HepG2 (cell line): ENCODE data around the gene CDX1. TPM values are rescaled to one million over a fixed set of nuclear protein-coding genes. Genes with fewer than 3 reads are reported as not detected.

Source experiments
- GATAD1 ChIP-seq: IDR thresholded peaks from 2 replicates; pipeline ENCODE4 v1.6.1; 2016; ENCODE audit warnings: missing genetic modification reagents, missing compliant biosample characterization
- HOXD1 ChIP-seq: sonication (generic); formaldehyde crosslinking; IDR thresholded peaks from 2 replicates; pipeline ENCODE4 v1.5.0; 2020; ENCODE audit warnings: missing genetic modification reagents
- RARG ChIP-seq: sonication (generic); formaldehyde crosslinking; IDR thresholded peaks from 2 replicates; pipeline ENCODE4 v1.4.0; 2020; ENCODE audit warnings: low read depth, mild to moderate bottlenecking, missing genetic modification reagents
- ZSCAN22 ChIP-seq: sonication (generic); formaldehyde crosslinking; IDR thresholded peaks from 2 replicates; pipeline ENCODE4 v1.4.0; 2020; ENCODE audit warnings: mild to moderate bottlenecking, missing genetic modification reagents
- polyA plus RNA-seq, 8 experiments: library from polyadenylated mRNA; depleted of rRNA in 3 of 8; stranded (reverse) in 7 of 8; unstranded in 1 of 8; fragments of >200 nt; fragmentation: Illumina TruSeq in 4 of 8; extraction: Trizol in 4 of 8; gene quantifications; 2 replicates each; pipeline versions ENCODE4 v1.2.1 to v1.2.3, GENCODE V29; 2011 to 2016; ENCODE audit warnings: low read depth in 4 of 8, missing spikeins in 1 of 8, mixed read lengths in 1 of 8; ENCODE audit not compliant: insufficient read depth in 1 of 8
- total RNA-seq, 5 experiments: library from RNA; depleted of rRNA; stranded (reverse); fragments of >200 nt; fragmentation: Illumina TruSeq; extraction: Trizol; gene quantifications; 2 replicates each; pipeline ENCODE4 v1.2.3, GENCODE V29; 2016; ENCODE audit warnings: low read depth in 1 of 5
- TF ChIP-seq, protein P1 (sequence below): sonication (generic); formaldehyde crosslinking; IDR thresholded peaks from 2 replicates; pipeline ENCODE4 v1.4.0; 2020; ENCODE audit warnings: missing genetic modification reagents
- TF ChIP-seq, protein P2 (sequence below): IDR thresholded peaks from 2 replicates; pipeline ENCODE4 v1.6.1; 2016; ENCODE audit warnings: low read depth, borderline replicate concordance
- TF ChIP-seq, protein P3 (sequence below): sonication (generic); formaldehyde crosslinking; IDR thresholded peaks from 2 replicates; pipeline ENCODE4 v1.4.0; 2020; ENCODE audit warnings: mild to moderate bottlenecking, missing genetic modification reagents, borderline replicate concordance
- TF ChIP-seq, protein P4 (sequence below): IDR thresholded peaks from 2 replicates; pipeline ENCODE4 v1.6.1; 2016; ENCODE audit warnings: mild to moderate bottlenecking, missing biosample characterization, missing genetic modification reagents
- TF ChIP-seq, protein P5 (sequence below): sonication (generic); formaldehyde crosslinking; IDR thresholded peaks from 2 replicates; pipeline ENCODE4 v1.4.0; 2020; ENCODE audit warnings: missing genetic modification reagents, mild to moderate bottlenecking, borderline replicate concordance
- TF ChIP-seq, protein P6 (sequence below): sonication (generic); formaldehyde crosslinking; IDR thresholded peaks from 2 replicates; pipeline ENCODE4 v1.4.0; 2020; ENCODE audit warnings: mild to moderate bottlenecking, missing genetic modification reagents
- TF ChIP-seq, protein P7 (sequence below): sonication (generic); formaldehyde crosslinking; IDR thresholded peaks from 2 replicates; pipeline ENCODE4 v1.4.0; 2020; ENCODE audit warnings: missing genetic modification reagents, borderline replicate concordance

The CDX1 gene
- total and polyA plus RNA-seq, 2 of the 13 experiments (the other 11 are each of a cell fraction or from before 2014, with no cell fraction given), result not detected

DNA sequence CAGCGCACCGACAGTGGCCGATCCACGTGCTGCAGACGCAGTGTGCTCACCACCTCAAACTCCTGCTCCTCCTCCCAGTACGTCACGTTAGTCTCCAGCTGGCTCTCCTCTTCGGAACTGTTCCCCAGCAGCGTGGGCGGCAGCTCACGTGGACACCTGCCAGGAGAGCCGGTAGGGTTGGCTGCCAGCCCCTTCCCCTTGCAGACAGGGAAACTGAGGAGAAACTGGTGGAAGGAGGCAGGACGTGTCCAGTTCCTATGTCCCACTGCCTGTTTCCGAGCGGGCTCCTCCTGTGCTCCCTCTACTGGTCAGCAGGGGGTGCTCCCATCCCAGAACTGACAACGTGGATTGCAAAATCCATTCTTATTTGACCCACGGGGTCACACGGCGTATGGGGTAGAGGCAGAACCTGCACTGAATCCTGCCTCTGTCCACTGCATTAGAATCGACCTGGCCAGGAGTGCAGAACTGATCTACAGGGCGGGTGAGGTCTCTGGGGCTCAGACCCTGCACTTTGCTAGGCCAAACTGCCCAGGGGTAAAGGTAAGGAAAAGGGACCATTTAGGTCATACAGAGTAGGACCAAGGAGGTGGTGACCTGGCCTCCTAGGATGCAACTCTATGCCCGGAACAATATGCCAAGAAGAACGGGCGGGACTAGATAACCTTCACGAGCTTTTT lies 36.6 kb upstream of the CDX1 start (continued):
- TF ChIP-seq, protein P1, sequence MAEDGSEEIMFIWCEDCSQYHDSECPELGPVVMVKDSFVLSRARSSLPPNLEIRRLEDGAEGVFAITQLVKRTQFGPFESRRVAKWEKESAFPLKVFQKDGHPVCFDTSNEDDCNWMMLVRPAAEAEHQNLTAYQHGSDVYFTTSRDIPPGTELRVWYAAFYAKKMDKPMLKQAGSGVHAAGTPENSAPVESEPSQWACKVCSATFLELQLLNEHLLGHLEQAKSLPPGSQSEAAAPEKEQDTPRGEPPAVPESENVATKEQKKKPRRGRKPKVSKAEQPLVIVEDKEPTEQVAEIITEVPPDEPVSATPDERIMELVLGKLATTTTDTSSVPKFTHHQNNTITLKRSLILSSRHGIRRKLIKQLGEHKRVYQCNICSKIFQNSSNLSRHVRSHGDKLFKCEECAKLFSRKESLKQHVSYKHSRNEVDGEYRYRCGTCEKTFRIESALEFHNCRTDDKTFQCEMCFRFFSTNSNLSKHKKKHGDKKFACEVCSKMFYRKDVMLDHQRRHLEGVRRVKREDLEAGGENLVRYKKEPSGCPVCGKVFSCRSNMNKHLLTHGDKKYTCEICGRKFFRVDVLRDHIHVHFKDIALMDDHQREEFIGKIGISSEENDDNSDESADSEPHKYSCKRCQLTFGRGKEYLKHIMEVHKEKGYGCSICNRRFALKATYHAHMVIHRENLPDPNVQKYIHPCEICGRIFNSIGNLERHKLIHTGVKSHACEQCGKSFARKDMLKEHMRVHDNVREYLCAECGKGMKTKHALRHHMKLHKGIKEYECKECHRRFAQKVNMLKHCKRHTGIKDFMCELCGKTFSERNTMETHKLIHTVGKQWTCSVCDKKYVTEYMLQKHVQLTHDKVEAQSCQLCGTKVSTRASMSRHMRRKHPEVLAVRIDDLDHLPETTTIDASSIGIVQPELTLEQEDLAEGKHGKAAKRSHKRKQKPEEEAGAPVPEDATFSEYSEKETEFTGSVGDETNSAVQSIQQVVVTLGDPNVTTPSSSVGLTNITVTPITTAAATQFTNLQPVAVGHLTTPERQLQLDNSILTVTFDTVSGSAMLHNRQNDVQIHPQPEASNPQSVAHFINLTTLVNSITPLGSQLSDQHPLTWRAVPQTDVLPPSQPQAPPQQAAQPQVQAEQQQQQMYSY (CRISPR knock-in tag), result no peak
- TF ChIP-seq, protein P2, sequence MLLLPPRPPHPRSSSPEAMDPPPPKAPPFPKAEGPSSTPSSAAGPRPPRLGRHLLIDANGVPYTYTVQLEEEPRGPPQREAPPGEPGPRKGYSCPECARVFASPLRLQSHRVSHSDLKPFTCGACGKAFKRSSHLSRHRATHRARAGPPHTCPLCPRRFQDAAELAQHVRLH (CRISPR knock-in tag), result peak; percentile 62; the same call in 1 of the 2 replicates
- TF ChIP-seq, protein P3, sequence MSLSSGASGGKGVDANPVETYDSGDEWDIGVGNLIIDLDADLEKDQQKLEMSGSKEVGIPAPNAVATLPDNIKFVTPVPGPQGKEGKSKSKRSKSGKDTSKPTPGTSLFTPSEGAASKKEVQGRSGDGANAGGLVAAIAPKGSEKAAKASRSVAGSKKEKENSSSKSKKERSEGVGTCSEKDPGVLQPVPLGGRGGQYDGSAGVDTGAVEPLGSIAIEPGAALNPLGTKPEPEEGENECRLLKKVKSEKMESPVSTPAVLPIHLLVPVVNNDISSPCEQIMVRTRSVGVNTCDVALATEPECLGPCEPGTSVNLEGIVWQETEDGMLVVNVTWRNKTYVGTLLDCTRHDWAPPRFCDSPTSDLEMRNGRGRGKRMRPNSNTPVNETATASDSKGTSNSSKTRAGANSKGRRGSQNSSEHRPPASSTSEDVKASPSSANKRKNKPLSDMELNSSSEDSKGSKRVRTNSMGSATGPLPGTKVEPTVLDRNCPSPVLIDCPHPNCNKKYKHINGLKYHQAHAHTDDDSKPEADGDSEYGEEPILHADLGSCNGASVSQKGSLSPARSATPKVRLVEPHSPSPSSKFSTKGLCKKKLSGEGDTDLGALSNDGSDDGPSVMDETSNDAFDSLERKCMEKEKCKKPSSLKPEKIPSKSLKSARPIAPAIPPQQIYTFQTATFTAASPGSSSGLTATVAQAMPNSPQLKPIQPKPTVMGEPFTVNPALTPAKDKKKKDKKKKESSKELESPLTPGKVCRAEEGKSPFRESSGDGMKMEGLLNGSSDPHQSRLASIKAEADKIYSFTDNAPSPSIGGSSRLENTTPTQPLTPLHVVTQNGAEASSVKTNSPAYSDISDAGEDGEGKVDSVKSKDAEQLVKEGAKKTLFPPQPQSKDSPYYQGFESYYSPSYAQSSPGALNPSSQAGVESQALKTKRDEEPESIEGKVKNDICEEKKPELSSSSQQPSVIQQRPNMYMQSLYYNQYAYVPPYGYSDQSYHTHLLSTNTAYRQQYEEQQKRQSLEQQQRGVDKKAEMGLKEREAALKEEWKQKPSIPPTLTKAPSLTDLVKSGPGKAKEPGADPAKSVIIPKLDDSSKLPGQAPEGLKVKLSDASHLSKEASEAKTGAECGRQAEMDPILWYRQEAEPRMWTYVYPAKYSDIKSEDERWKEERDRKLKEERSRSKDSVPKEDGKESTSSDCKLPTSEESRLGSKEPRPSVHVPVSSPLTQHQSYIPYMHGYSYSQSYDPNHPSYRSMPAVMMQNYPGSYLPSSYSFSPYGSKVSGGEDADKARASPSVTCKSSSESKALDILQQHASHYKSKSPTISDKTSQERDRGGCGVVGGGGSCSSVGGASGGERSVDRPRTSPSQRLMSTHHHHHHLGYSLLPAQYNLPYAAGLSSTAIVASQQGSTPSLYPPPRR (CRISPR knock-in tag), result no peak
- TF ChIP-seq, protein P4, sequence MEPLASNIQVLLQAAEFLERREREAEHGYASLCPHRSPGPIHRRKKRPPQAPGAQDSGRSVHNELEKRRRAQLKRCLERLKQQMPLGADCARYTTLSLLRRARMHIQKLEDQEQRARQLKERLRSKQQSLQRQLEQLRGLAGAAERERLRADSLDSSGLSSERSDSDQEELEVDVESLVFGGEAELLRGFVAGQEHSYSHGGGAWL, result 0 out of 2 replicates have a peak, but pooled peaks have one; percentile 30
- TF ChIP-seq, protein P5, sequence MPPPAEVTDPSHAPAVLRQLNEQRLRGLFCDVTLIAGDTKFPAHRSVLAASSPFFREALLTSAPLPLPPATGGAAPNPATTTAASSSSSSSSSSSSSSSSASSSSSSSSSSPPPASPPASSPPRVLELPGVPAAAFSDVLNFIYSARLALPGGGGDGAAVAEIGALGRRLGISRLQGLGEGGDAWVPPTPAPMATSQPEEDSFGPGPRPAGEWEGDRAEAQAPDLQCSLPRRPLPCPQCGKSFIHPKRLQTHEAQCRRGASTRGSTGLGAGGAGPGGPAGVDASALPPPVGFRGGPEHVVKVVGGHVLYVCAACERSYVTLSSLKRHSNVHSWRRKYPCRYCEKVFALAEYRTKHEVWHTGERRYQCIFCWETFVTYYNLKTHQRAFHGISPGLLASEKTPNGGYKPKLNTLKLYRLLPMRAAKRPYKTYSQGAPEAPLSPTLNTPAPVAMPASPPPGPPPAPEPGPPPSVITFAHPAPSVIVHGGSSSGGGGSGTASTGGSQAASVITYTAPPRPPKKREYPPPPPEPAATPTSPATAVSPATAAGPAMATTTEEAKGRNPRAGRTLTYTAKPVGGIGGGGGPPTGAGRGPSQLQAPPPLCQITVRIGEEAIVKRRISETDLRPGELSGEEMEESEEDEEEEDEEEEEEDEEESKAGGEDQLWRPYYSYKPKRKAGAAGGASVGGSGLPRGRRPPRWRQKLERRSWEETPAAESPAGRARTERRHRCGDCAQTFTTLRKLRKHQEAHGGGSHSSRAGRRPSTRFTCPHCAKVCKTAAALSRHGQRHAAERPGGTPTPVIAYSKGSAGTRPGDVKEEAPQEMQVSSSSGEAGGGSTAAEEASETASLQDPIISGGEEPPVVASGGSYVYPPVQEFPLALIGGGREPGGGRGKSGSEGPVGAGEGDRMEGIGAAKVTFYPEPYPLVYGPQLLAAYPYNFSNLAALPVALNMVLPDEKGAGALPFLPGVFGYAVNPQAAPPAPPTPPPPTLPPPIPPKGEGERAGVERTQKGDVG (CRISPR knock-in tag), result no peak
- no peak for TF ChIP-seq ZSCAN22 (CRISPR knock-in tag)
- TF ChIP-seq, protein P6, sequence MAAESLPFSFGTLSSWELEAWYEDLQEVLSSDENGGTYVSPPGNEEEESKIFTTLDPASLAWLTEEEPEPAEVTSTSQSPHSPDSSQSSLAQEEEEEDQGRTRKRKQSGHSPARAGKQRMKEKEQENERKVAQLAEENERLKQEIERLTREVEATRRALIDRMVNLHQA (CRISPR knock-in tag), result no peak
- no peak for TF ChIP-seq RARG (CRISPR knock-in tag)
- TF ChIP-seq HOXD1, result no peak
- TF ChIP-seq, protein P7, sequence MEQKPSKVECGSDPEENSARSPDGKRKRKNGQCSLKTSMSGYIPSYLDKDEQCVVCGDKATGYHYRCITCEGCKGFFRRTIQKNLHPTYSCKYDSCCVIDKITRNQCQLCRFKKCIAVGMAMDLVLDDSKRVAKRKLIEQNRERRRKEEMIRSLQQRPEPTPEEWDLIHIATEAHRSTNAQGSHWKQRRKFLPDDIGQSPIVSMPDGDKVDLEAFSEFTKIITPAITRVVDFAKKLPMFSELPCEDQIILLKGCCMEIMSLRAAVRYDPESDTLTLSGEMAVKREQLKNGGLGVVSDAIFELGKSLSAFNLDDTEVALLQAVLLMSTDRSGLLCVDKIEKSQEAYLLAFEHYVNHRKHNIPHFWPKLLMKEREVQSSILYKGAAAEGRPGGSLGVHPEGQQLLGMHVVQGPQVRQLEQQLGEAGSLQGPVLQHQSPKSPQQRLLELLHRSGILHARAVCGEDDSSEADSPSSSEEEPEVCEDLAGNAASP (CRISPR knock-in tag), result peak; percentile 53; the same call in 1 of the 2 replicates
- TF ChIP-seq GATAD1 (CRISPR knock-in tag), result peak; percentile 56; the same call in 1 of the 2 replicates
